CD4-positive, alpha-beta T cell treated with Interleukin-4 for 1 hour (primary cell): ENCODE data around the gene SEZ6.
A peak's percentile ranks its signal among the peaks of the same experiment; 100 is the strongest.

ENCODE experiments used
- DNase-seq, 2 donors: peaks; one replicate each; pipeline ENCODE4 v3.0.0-alpha.2; 2020 to 2022

Gene SEZ6

GRCh38 chr17:28997806-28998205 is 8.0 kb downstream of the SEZ6 start:
- no peak for DNase-seq

GRCh38 chr17:28996554-28997096 is 9.2 kb downstream of the SEZ6 start:
- no peak for DNase-seq

GRCh38 chr17:28993645-28994426 is 12.0 kb downstream of the SEZ6 start:
- DNase-seq: no peak

GRCh38 chr17:28992625-28993600 is 12.9 kb downstream of the SEZ6 start:
- DNase-seq: no peak

GRCh38 chr17:28992185-28992584 is 13.6 kb downstream of the SEZ6 start:
- no peak for DNase-seq

GRCh38 chr17:28991779-28992178 is 14.1 kb downstream of the SEZ6 start:
- no peak for DNase-seq

GRCh38 chr17:28989028-28989427 is 16.8 kb downstream of the SEZ6 start:
- DNase-seq: no peak

GRCh38 chr17:28988475-28988874 is 17.4 kb downstream of the SEZ6 start:
- no peak for DNase-seq

GRCh38 chr17:28986714-28987655 is 18.8 kb downstream of the SEZ6 start:
- DNase-seq: no peak

- no peak for DNase-seq
Observed at GRCh38 chr17:28985950-28986713, 19.7 kb downstream of the SEZ6 start.

GRCh38 chr17:28983286-28984230 is 22.3 kb downstream of the SEZ6 start:
- DNase-seq: no peak

GRCh38 chr17:28982131-28982793 is 23.6 kb downstream of the SEZ6 start:
- DNase-seq: peak; percentile 85 to 89

GRCh38 chr17:28978356-28978964 is 27.4 kb downstream of the SEZ6 start:
- DNase-seq: no peak

- no peak for DNase-seq
Observed at GRCh38 chr17:28977659-28978355, 28.0 kb downstream of the SEZ6 start.

- DNase-seq: no peak
Observed at GRCh38 chr17:28975646-28976045, 30.2 kb downstream of the SEZ6 start.

- DNase-seq: no peak
Observed at GRCh38 chr17:28975031-28975430, 30.8 kb downstream of the SEZ6 start.

- no peak for DNase-seq
Observed at GRCh38 chr17:28974451-28974850, 31.4 kb downstream of the SEZ6 start.

GRCh38 chr17:28973425-28973824 is 32.4 kb downstream of the SEZ6 start:
- no peak for DNase-seq

GRCh38 chr17:28972437-28972836 is 33.4 kb downstream of the SEZ6 start:
- DNase-seq: no peak
